ENCODE data around the gene LBP.

DNA sequence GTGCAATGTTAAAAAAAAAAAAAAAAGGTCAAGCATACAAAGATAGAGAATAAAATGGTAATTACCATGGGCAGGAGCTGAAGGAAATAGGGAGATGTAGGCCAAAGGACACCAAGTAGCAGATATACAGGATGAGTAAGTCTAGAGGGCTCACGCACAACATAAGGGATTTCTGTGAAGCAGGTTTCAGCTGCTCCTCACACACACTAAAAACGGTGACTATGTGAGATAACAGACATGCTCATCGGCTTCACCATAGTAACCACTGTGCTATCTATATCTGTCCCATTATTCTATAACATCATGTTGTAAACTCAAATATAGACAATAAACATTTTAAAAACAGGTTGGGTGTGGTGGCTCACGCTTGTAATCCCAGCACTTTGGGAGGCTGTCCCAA is 77.3 kb downstream of the LBP start:
- no peak for TF ChIP-seq FOXP2 (optimal IDR thresholded peaks at IDR 0.05; ENCODE audit: borderline replicate concordance, extremely low read depth, extremely low read length, insufficient read depth)
- TF ChIP-seq, protein P1, sequence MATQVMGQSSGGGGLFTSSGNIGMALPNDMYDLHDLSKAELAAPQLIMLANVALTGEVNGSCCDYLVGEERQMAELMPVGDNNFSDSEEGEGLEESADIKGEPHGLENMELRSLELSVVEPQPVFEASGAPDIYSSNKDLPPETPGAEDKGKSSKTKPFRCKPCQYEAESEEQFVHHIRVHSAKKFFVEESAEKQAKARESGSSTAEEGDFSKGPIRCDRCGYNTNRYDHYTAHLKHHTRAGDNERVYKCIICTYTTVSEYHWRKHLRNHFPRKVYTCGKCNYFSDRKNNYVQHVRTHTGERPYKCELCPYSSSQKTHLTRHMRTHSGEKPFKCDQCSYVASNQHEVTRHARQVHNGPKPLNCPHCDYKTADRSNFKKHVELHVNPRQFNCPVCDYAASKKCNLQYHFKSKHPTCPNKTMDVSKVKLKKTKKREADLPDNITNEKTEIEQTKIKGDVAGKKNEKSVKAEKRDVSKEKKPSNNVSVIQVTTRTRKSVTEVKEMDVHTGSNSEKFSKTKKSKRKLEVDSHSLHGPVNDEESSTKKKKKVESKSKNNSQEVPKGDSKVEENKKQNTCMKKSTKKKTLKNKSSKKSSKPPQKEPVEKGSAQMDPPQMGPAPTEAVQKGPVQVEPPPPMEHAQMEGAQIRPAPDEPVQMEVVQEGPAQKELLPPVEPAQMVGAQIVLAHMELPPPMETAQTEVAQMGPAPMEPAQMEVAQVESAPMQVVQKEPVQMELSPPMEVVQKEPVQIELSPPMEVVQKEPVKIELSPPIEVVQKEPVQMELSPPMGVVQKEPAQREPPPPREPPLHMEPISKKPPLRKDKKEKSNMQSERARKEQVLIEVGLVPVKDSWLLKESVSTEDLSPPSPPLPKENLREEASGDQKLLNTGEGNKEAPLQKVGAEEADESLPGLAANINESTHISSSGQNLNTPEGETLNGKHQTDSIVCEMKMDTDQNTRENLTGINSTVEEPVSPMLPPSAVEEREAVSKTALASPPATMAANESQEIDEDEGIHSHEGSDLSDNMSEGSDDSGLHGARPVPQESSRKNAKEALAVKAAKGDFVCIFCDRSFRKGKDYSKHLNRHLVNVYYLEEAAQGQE (IDR thresholded peaks at IDR 0.05; ENCODE audit: insufficient read depth in 1 of 2, low read depth in 2 of 2, low read length in 2 of 2), result no peak

All from PFSK-1 (cell line).